ENCODE results near the gene BGN.

DNA sequence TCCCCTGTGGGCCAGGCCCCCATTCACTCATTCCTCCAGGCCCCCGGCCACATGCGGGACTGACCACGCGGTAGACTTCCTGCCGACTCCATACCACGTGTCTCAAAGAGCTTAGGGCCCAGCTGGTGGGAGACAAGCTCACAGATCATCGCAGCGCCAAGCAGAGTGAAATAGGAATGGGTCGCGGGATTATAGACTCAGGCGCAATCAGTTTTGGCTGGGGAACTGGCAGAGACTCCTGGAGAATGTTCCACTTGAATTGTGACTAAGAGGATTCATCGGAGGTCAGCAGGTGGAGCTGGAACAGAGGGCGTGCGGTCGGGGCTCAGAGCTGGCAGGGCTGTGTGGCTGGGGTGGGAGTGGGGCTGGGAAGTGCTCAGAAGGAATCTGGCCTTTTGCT lies 38.3 kb downstream of the BGN start:
- TF ChIP-seq, protein P1, sequence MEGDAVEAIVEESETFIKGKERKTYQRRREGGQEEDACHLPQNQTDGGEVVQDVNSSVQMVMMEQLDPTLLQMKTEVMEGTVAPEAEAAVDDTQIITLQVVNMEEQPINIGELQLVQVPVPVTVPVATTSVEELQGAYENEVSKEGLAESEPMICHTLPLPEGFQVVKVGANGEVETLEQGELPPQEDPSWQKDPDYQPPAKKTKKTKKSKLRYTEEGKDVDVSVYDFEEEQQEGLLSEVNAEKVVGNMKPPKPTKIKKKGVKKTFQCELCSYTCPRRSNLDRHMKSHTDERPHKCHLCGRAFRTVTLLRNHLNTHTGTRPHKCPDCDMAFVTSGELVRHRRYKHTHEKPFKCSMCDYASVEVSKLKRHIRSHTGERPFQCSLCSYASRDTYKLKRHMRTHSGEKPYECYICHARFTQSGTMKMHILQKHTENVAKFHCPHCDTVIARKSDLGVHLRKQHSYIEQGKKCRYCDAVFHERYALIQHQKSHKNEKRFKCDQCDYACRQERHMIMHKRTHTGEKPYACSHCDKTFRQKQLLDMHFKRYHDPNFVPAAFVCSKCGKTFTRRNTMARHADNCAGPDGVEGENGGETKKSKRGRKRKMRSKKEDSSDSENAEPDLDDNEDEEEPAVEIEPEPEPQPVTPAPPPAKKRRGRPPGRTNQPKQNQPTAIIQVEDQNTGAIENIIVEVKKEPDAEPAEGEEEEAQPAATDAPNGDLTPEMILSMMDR (tag by site-specific recombination; IDR thresholded peaks at IDR 0.05), result no peak
- no peak for TF ChIP-seq HOXA7 (CRISPR knock-in tag; IDR thresholded peaks at IDR 0.05; ENCODE audit: borderline replicate concordance)
- TF ChIP-seq ZNF184 (tag by site-specific recombination; IDR thresholded peaks at IDR 0.05), result no peak
- TF ChIP-seq, protein P2, sequence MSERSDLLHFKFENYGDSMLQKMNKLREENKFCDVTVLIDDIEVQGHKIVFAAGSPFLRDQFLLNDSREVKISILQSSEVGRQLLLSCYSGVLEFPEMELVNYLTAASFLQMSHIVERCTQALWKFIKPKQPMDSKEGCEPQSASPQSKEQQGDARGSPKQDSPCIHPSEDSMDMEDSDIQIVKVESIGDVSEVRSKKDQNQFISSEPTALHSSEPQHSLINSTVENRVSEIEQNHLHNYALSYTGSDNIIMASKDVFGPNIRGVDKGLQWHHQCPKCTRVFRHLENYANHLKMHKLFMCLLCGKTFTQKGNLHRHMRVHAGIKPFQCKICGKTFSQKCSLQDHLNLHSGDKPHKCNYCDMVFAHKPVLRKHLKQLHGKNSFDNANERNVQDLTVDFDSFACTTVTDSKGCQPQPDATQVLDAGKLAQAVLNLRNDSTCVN (tag by site-specific recombination; optimal IDR thresholded peaks at IDR 0.05), result no peak
- TF ChIP-seq, protein P3, sequence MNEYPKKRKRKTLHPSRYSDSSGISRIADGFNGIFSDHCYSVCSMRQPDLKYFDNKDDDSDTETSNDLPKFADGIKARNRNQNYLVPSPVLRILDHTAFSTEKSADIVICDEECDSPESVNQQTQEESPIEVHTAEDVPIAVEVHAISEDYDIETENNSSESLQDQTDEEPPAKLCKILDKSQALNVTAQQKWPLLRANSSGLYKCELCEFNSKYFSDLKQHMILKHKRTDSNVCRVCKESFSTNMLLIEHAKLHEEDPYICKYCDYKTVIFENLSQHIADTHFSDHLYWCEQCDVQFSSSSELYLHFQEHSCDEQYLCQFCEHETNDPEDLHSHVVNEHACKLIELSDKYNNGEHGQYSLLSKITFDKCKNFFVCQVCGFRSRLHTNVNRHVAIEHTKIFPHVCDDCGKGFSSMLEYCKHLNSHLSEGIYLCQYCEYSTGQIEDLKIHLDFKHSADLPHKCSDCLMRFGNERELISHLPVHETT (tag by site-specific recombination; IDR thresholded peaks at IDR 0.05), result no peak
- TF ChIP-seq, protein P4, sequence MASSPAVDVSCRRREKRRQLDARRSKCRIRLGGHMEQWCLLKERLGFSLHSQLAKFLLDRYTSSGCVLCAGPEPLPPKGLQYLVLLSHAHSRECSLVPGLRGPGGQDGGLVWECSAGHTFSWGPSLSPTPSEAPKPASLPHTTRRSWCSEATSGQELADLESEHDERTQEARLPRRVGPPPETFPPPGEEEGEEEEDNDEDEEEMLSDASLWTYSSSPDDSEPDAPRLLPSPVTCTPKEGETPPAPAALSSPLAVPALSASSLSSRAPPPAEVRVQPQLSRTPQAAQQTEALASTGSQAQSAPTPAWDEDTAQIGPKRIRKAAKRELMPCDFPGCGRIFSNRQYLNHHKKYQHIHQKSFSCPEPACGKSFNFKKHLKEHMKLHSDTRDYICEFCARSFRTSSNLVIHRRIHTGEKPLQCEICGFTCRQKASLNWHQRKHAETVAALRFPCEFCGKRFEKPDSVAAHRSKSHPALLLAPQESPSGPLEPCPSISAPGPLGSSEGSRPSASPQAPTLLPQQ (tag by site-specific recombination; IDR thresholded peaks at IDR 0.05), result no peak
- TF ChIP-seq ZNF239 (tag by site-specific recombination; IDR thresholded peaks at IDR 0.05), result no peak
- TF ChIP-seq, protein P5, sequence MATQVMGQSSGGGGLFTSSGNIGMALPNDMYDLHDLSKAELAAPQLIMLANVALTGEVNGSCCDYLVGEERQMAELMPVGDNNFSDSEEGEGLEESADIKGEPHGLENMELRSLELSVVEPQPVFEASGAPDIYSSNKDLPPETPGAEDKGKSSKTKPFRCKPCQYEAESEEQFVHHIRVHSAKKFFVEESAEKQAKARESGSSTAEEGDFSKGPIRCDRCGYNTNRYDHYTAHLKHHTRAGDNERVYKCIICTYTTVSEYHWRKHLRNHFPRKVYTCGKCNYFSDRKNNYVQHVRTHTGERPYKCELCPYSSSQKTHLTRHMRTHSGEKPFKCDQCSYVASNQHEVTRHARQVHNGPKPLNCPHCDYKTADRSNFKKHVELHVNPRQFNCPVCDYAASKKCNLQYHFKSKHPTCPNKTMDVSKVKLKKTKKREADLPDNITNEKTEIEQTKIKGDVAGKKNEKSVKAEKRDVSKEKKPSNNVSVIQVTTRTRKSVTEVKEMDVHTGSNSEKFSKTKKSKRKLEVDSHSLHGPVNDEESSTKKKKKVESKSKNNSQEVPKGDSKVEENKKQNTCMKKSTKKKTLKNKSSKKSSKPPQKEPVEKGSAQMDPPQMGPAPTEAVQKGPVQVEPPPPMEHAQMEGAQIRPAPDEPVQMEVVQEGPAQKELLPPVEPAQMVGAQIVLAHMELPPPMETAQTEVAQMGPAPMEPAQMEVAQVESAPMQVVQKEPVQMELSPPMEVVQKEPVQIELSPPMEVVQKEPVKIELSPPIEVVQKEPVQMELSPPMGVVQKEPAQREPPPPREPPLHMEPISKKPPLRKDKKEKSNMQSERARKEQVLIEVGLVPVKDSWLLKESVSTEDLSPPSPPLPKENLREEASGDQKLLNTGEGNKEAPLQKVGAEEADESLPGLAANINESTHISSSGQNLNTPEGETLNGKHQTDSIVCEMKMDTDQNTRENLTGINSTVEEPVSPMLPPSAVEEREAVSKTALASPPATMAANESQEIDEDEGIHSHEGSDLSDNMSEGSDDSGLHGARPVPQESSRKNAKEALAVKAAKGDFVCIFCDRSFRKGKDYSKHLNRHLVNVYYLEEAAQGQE (tag by site-specific recombination; IDR thresholded peaks at IDR 0.05), result no peak
